ENCODE results near the gene TWIST2.

DNA sequence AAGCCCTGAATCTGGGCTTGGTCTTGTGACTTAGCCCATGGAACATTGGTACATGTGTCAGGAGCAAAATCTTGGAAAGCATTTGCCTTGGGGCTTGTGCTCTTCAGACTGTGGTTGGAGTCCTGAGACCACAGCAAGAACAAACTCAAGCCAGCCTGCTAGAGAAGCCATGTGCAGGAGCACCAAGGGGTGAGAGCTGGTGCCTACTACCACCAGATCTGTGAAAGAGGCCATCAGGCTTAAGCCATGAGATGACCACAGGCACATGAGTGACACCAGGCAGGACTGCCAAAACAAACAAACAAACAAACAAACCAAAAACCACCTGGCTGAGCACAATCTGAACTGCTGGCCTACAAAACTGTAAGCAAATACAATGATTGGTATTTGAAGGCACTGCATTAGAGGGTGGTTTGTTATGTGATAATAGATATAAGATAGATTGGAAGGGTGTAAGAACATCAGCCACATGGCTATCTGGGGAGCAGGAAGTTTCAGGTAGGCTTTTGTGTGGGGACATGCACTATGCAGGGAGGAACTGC, 9.0 kb upstream of the TWIST2 start:
- TF ChIP-seq CTCF (IDR thresholded peaks at IDR 0.05; ENCODE audit: poor library complexity, severe bottlenecking) (no peak), REST (IDR thresholded peaks at IDR 0.05; ENCODE audit: borderline replicate concordance) (no peak), TAF1 (IDR thresholded peaks at IDR 0.05; ENCODE audit: low read depth) (no peak), RAD21 (conservative IDR thresholded peaks at IDR 0.05) (no peak), POLR2AphosphoS5 (IDR thresholded peaks at IDR 0.05) (no peak), MXI1 (conservative IDR thresholded peaks at IDR 0.05; ENCODE audit: poor library complexity, severe bottlenecking) (no peak), EZH2 (IDR thresholded peaks at IDR 0.05; ENCODE audit: borderline replicate concordance, insufficient read depth, low read length, poor library complexity, severe bottlenecking) (no peak), EP300 (conservative IDR thresholded peaks at IDR 0.05; ENCODE audit: poor library complexity, severe bottlenecking) (no peak), SMC3 (conservative IDR thresholded peaks at IDR 0.05; ENCODE audit: poor library complexity) (no peak)

Measured in neural cell (in vitro differentiated cells).